Fibroblast of the aortic adventitia (primary cell): ENCODE measurements around the gene ZNF485. TPM values are rescaled to one million over a fixed set of nuclear protein-coding genes. Genes with fewer than 3 reads are reported as not detected.
"Not testable (repeated sequence)": the region's sequence is repeated elsewhere in the genome, so short reads cannot be mapped to it uniquely, and the experiment has no call there.

Source experiments
- DNase-seq: peaks from one replicate; pipeline ENCODE4 v3.0.0-alpha.2; 2010; ENCODE audit warnings: low read depth
- H3K4me3 ChIP-seq: 2 replicates; pipeline ENCODE4 v1.5.1; 2011; ENCODE audit warnings: low read depth, mild to moderate bottlenecking, control low read depth, low read length, moderate library complexity
- CTCF ChIP-seq: IDR thresholded peaks from 2 replicates; pipeline ENCODE4 v1.5.1; 2011; ENCODE audit warnings: mild to moderate bottlenecking, low read length, control low read depth, inconsistent platforms; ENCODE audit not compliant: insufficient read depth
- total RNA-seq: library from RNA; depleted of rRNA; stranded (reverse); fragments of >200 nt; gene quantifications from 2 replicates; pipeline ENCODE4 v1.2.3, GENCODE V29; 2012; ENCODE audit warnings: low replicate concordance

Gene ZNF485
- total RNA-seq, 1 donor, result 3.8 TPM

- H3K4me3 ChIP-seq, result peak overlapping the region; percentile 67
- DNase-seq, result no peak
- no peak for TF ChIP-seq CTCF
Measured at GRCh38 chr10:43574906-43575305, 31.3 kb upstream of the ZNF485 start.

GRCh38 chr10:43576062-43576461 is 30.2 kb upstream of the ZNF485 start:
- no peak for DNase-seq
- no peak for TF ChIP-seq CTCF
- H3K4me3 ChIP-seq, result no peak overlapping the region

- TF ChIP-seq CTCF, result no peak
- no peak for DNase-seq
- no peak overlapping the region for H3K4me3 ChIP-seq
Measured at GRCh38 chr10:43576580-43576979, 29.7 kb upstream of the ZNF485 start.

- DNase-seq, result no peak
- no peak for TF ChIP-seq CTCF
- no peak overlapping the region for H3K4me3 ChIP-seq
Measured at GRCh38 chr10:43584051-43584450, 22.2 kb upstream of the ZNF485 start.

- H3K4me3 ChIP-seq, result no peak overlapping the region
- no peak for DNase-seq
- TF ChIP-seq CTCF, result no peak
Measured at GRCh38 chr10:43585046-43585445, 21.2 kb upstream of the ZNF485 start.

GRCh38 chr10:43585981-43586729 is 20.1 kb upstream of the ZNF485 start:
- no peak for TF ChIP-seq CTCF
- no peak overlapping the region for H3K4me3 ChIP-seq
- no peak for DNase-seq

GRCh38 chr10:43586730-43587115 is 19.5 kb upstream of the ZNF485 start:
- not testable (repeated sequence) for DNase-seq, H3K4me3 ChIP-seq
